HEK293 (cell line): ENCODE data around the gene C1QC.

ENCODE experiments used
- KLF10 ChIP-seq: fragments of 450-650 bp; IDR thresholded peaks from 2 replicates; pipeline ENCODE4 v1.5.1; 2018; ENCODE audit warnings: missing biosample characterization, mild to moderate bottlenecking, missing genetic modification characterization
- SETDB1 ChIP-seq: IDR thresholded peaks from one replicate; pipeline ENCODE4 v1.6.1; 2017; ENCODE audit warnings: mild to moderate bottlenecking, low read length, moderate library complexity, mixed read lengths; ENCODE audit not compliant: insufficient read length
- TRIM28 ChIP-seq: IDR thresholded peaks from 2 replicates; pipeline ENCODE4 v1.6.1; 2011; ENCODE audit warnings: low read length, control low read depth, borderline replicate concordance
- ZNF121 ChIP-seq: fragments of 450-650 bp; formaldehyde crosslinking; IDR thresholded peaks from 2 replicates; pipeline ENCODE4 v1.5.1; 2016; ENCODE audit warnings: missing biosample characterization, missing genetic modification characterization
- ZNF133 ChIP-seq: fragments of 450-650 bp; formaldehyde crosslinking; IDR thresholded peaks from 2 replicates; pipeline ENCODE4 v1.5.1; 2016; ENCODE audit warnings: missing biosample characterization, missing genetic modification characterization
- ZNF140 ChIP-seq: fragments of 450-650 bp; formaldehyde crosslinking; IDR thresholded peaks from 2 replicates; pipeline ENCODE4 v1.5.1; 2016; ENCODE audit warnings: missing biosample characterization, missing genetic modification characterization
- ZNF184 ChIP-seq: fragments of 450-650 bp; IDR thresholded peaks from 2 replicates; pipeline ENCODE4 v1.5.1; 2018; ENCODE audit warnings: missing biosample characterization, mild to moderate bottlenecking, missing genetic modification characterization
- ZNF335 ChIP-seq: fragments of 450-650 bp; formaldehyde crosslinking; conservative IDR thresholded peaks from 2 replicates; pipeline ENCODE4 v1.5.1; 2016; ENCODE audit warnings: missing biosample characterization, missing genetic modification characterization
- ZNF629 ChIP-seq: fragments of 450-650 bp; formaldehyde crosslinking; IDR thresholded peaks from 2 replicates; pipeline ENCODE4 v1.5.1; 2017; ENCODE audit warnings: missing biosample characterization, missing genetic modification characterization
- ZNF658 ChIP-seq: fragments of 450-650 bp; formaldehyde crosslinking; IDR thresholded peaks from 2 replicates; pipeline ENCODE4; 2016; ENCODE audit warnings: missing biosample characterization, missing genetic modification characterization
- ZNF785 ChIP-seq: fragments of 450-650 bp; formaldehyde crosslinking; IDR thresholded peaks from 2 replicates; pipeline ENCODE4 v1.5.1; 2016; ENCODE audit warnings: missing biosample characterization, missing genetic modification characterization
- TF ChIP-seq, protein P1 (sequence below): fragments of 450-650 bp; formaldehyde crosslinking; IDR thresholded peaks from 2 replicates; pipeline ENCODE4 v1.5.1; 2016; ENCODE audit warnings: missing biosample characterization, missing genetic modification characterization
- TF ChIP-seq, protein P2 (sequence below): fragments of 450-650 bp; formaldehyde crosslinking; IDR thresholded peaks from 2 replicates; pipeline ENCODE4 v1.5.1; 2016; ENCODE audit warnings: missing biosample characterization, missing genetic modification characterization

DNA sequence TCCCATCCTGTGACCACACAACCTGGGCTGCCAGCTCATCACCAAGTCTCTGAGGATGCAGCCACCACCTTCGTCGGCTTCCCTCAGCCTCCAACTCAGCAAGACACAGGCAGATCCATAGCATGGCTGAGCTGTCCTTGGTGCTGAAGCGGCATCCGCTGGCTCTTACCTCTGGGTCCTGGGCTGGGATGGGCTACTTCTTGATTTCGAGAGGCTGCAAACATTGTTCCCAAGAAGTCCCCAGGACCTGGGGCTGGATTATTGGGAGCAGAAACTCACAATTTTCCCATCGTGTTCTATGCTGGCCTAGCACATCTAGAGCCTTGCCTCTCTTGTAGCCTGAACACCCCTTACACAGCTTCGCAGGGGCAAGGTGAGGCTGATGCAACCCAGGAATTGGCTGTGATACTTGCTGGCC is 31.9 kb upstream of the C1QC start:
- TF ChIP-seq ZNF629 (tag by site-specific recombination) (no peak), ZNF785 (no peak), ZNF658 (no peak), TRIM28 (no peak), SETDB1 (no peak), ZNF133 (tag by site-specific recombination) (no peak), ZNF121 (tag by site-specific recombination) (no peak), ZNF140 (no peak), ZNF184 (no peak), ZNF335 (no peak), KLF10 (no peak)
- TF ChIP-seq, protein P1, sequence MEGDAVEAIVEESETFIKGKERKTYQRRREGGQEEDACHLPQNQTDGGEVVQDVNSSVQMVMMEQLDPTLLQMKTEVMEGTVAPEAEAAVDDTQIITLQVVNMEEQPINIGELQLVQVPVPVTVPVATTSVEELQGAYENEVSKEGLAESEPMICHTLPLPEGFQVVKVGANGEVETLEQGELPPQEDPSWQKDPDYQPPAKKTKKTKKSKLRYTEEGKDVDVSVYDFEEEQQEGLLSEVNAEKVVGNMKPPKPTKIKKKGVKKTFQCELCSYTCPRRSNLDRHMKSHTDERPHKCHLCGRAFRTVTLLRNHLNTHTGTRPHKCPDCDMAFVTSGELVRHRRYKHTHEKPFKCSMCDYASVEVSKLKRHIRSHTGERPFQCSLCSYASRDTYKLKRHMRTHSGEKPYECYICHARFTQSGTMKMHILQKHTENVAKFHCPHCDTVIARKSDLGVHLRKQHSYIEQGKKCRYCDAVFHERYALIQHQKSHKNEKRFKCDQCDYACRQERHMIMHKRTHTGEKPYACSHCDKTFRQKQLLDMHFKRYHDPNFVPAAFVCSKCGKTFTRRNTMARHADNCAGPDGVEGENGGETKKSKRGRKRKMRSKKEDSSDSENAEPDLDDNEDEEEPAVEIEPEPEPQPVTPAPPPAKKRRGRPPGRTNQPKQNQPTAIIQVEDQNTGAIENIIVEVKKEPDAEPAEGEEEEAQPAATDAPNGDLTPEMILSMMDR, result no peak
- TF ChIP-seq, protein P2, sequence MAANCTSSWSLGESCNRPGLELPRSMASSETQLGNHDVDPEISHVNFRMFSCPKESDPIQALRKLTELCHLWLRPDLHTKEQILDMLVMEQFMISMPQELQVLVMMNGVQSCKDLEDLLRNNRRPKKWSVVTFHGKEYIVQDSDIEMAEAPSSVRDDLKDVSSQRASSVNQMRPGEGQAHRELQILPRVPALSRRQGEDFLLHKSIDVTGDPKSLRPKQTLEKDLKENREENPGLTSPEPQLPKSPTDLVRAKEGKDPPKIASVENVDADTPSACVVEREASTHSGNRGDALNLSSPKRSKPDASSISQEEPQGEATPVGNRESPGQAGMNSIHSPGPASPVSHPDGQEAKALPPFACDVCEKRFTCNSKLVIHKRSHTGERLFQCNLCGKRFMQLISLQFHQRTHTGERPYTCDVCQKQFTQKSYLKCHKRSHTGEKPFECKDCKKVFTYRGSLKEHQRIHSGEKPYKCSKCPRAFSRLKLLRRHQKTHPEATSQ (tag by site-specific recombination), result no peak
